Kidney epithelial cell (primary cell): ENCODE results near the gene TMEM181. TPM values are rescaled to one million over a fixed set of nuclear protein-coding genes. Genes with fewer than 3 reads are reported as not detected.
"Not testable (repeated sequence)": the region's sequence is repeated elsewhere in the genome, so short reads cannot be mapped to it uniquely, and the experiment has no call there.

Source experiments
- DNase-seq: peaks from one replicate; pipeline ENCODE4 v3.0.0-alpha.2; 2010; ENCODE audit warnings: low read depth
- H3K27me3 ChIP-seq: 2 replicates; pipeline ENCODE4 v1.6.0; 2011; ENCODE audit warnings: low read length; ENCODE audit not compliant: control insufficient read depth, insufficient read depth
- H3K36me3 ChIP-seq: 2 replicates; pipeline ENCODE4 v1.5.1; 2011; ENCODE audit warnings: low read length; ENCODE audit not compliant: control insufficient read depth, insufficient read depth
- H3K4me3 ChIP-seq: 2 replicates; pipeline ENCODE4 v1.5.1; 2011; ENCODE audit warnings: low read depth, mild to moderate bottlenecking, control low read depth, low read length
- total RNA-seq: library from RNA; depleted of rRNA; stranded (reverse); fragments of >200 nt; gene quantifications from 2 replicates; pipeline ENCODE4 v1.2.3, GENCODE V29; 2015
- TF ChIP-seq, protein P1 (sequence below): IDR thresholded peaks from 2 replicates; pipeline ENCODE4 v1.5.1; 2011; ENCODE audit warnings: mild to moderate bottlenecking, moderate library complexity, low read length, control low read depth, inconsistent platforms; ENCODE audit not compliant: insufficient read depth, poor library complexity, severe bottlenecking

TMEM181 gene
- total RNA-seq, 1 donor from 2014 or later: 22.1 TPM

DNA sequence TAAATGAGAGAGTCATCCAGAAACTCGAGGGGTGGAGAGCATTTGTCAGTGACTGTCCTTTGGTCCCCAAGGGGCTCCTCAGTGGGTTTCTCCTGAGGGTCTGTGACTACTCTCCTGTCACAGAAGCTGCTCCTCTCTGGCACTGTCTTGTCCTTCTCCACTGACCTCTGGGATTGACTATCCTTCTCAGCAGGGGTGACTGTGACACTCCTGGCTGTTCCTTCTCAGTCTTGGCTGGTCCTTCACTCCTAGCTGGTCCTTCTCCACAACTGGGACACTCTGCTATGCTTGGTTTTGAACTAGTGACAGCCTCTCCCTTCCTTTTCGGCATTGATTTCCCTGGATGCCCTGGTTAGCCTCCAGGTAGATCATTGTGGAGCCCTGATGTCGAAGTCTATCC lies 51.1 kb downstream of the TMEM181 start:
- peaks cover 3% of the 10 kb centered on the region for H3K36me3 ChIP-seq

DNA sequence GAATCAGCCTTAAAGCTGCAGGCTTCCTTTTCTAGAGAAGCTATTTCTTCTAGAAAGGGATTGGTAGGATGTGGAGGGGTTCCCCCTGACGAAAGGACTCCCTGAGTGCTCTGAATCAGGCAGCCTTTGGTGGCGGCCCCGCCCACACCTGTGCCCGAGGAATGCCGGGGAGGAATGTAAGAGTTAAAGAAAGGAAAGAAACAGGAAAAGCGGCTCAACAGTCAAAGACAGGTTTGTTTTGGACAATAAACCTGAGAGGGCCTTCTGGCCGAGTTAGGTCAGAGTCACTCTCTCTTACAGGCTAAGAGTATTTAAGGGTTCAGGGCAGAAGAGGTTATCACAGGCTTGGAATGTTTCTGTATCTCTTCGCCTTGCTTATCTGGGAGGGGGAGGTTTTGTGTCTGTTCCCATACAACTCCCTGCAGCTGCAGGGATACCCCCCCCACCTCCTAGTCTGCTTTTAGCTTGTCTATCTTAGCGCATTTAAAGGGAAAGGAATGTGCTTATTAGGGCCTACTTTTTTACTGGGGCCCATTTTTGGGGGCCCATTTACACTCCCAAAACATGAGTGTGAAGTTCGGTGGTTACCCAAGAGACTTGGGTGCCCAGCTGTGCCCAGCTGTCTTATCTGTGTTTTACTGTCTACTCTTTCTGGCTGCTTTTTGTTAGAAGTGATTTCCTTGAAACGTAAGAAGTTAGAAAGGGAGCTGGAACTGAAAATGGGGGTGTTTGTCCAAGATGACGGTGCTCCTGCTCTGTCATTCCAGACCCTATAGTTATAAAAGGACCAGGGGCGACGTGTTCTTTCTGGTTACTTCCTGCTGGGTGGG lies 51.9 kb downstream of the TMEM181 start:
- DNase-seq: no peak
- Histone ChIP-seq H3K36me3 (peaks cover 3% of the 10 kb centered on the region), H3K4me3 (no peak overlapping the region), H3K27me3 (no peaks in the 10 kb centered on the region)
- TF ChIP-seq, protein P1, sequence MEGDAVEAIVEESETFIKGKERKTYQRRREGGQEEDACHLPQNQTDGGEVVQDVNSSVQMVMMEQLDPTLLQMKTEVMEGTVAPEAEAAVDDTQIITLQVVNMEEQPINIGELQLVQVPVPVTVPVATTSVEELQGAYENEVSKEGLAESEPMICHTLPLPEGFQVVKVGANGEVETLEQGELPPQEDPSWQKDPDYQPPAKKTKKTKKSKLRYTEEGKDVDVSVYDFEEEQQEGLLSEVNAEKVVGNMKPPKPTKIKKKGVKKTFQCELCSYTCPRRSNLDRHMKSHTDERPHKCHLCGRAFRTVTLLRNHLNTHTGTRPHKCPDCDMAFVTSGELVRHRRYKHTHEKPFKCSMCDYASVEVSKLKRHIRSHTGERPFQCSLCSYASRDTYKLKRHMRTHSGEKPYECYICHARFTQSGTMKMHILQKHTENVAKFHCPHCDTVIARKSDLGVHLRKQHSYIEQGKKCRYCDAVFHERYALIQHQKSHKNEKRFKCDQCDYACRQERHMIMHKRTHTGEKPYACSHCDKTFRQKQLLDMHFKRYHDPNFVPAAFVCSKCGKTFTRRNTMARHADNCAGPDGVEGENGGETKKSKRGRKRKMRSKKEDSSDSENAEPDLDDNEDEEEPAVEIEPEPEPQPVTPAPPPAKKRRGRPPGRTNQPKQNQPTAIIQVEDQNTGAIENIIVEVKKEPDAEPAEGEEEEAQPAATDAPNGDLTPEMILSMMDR: no peak

More for the DNA sequence above, 51.1 kb downstream of the TMEM181 start:
- H3K4me3 ChIP-seq: no peak overlapping the region
- H3K27me3 ChIP-seq: no peaks in the 10 kb centered on the region
- no peak for DNase-seq
- TF ChIP-seq, protein P1: no peak

DNA sequence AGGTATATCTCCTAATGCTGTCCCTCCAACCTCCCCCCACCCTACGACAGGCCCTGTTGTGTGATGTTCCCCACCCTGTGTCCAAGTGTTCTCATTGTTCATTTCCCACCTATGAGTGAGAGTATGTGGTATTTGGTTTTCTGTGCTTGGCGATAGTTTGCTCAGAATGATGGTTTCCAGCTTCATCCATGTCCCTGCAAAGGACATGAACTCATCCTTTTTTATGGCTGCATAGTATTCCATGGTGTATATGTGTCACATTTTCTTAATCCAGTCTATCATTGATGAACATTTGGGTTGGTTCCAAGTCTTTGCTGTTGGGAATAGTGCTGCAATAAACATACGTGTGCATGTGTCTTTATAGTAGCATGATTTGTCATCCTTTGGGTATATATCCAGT lies 54.7 kb downstream of the TMEM181 start:
- not testable (repeated sequence) for H3K27me3 ChIP-seq, DNase-seq, H3K36me3 ChIP-seq, H3K4me3 ChIP-seq

DNA sequence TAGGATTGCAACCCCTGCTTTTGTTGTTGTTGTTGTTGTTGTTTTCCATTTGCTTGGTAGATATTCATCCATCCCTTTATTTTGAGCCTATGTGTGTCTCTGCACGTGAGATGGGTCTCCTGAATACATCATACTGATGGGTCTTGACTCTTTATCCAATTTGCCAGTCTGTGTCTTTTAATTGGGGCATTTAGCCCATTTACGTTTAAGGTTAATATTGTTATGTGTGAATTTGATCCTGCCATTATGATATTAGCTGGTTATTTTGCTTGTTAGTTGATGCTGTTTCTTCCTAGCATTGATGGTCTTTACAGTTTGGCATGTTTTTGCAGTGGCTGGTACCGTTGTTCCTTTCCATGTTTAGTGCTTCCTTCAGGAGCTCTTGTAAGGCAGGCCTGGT lies 58.4 kb downstream of the TMEM181 start:
- not testable (repeated sequence) for DNase-seq, H3K4me3 ChIP-seq, H3K36me3 ChIP-seq, H3K27me3 ChIP-seq

DNA sequence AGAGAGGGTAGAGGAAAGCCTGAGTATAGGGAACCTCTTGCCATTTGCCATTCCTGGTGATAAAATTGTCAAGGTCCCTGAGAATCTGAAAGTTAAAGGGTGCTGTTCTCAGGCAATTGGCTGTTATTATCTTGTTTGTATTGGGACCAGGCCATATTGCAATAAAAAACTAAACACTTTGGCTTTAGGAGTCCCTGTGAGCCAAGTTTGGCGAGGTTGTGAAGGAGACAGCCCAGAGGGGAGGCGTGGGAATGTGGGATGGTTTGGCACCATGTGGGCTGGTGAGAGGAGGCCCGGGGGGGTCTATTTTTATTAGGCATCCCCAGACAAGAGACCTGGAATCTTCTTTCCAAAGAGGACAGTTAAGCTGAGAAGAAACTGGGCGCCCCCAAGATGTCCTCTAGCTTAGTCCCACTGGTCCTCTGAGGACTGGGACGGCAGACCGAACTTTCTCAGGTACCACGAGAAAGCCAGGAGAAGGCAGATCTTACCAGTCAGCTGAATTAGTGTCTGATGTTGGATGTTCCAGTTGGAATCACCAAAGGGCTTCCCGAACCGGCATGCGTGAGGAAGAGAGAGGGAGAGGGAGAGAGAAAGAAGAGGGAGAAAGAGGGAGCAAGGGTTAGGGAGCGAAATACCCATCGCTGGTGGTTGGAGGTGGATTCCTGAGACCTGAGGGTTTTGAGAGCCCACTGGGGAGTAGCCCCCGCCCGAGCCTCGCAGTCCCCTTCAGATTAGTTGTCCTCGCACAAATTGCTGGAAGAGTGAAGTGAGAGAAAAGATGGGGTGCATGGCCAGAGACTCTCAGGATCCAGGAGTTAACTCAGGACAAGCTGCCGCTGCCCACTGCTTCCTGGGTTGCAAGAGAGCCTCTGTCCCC lies 60.3 kb downstream of the TMEM181 start:
- no peak for DNase-seq
- no peak overlapping the region for H3K4me3 ChIP-seq
- no peaks in the 10 kb centered on the region for H3K36me3 ChIP-seq
- no peaks in the 10 kb centered on the region for H3K27me3 ChIP-seq
- TF ChIP-seq, protein P1: no peak

DNA sequence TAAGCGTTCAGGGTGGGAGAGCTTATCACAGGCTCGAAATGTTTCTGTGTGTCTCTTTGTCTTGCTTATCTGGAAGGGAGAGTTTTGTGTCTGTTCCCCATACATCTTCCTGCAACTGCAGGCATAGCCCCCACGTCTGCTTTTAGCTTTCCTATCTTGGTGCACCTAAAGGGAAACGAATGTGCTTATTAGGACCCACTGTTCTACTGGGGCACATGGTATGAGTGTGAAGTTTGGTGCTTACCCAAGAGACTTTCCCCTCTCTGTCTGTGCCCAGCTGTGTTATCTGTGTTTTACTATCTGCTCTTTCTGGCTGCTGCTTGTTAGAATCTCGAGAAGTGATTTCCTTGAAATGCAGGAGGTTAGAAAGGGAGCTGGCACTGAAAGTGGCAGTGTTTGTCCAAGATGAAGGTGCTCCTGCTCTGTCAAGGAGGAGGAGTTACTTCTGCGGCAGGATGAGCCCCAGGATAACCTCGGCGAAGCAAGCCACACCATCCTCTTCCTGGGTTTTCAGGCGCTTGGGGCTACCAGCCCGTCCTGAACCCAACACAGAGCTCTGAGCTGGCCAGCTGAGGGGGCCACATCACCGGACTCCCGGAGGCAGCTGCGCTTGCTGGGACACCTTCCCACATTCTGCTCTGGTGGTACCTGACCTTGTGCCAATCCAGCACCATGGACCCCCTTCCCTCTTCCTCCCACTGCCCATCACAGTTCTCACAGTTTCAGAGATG lies 61.2 kb downstream of the TMEM181 start:
- no peak for DNase-seq
- Histone ChIP-seq H3K36me3 (no peaks in the 10 kb centered on the region), H3K4me3 (no peak overlapping the region), H3K27me3 (no peaks in the 10 kb centered on the region)
- TF ChIP-seq, protein P1: no peak
